ENCODE results near the gene NACA. TPM values are rescaled to one million over a fixed set of nuclear protein-coding genes. Genes with fewer than 3 reads are reported as not detected.
"Not testable (repeated sequence)": the region's sequence is repeated elsewhere in the genome, so short reads cannot be mapped to it uniquely, and the experiment has no call there.

NACA gene
- total and polyA plus RNA-seq, 2 experiments from 2014 or later: 672 to 762 TPM

GRCh38 chr12:56760460-56760859, 35.4 kb upstream of the NACA start:
- Histone ChIP-seq H3K4me2 (ENCODE audit: unreplicated experiment) (no peak overlapping the region), H3K9me2 (ENCODE audit: insufficient read depth) (no peaks in the 10 kb centered on the region), H3K4me1 (ENCODE audit: insufficient read depth) (no peaks in the 10 kb centered on the region), H3K9ac (no peak overlapping the region), H3K79me2 (ENCODE audit: insufficient read depth) (no peaks in the 10 kb centered on the region), H4K20me1 (ENCODE audit: insufficient read depth) (no peaks in the 10 kb centered on the region), H3K36me3 (ENCODE audit: low read depth) (no peaks in the 10 kb centered on the region), H3K9me3 (ENCODE audit: low read depth) (no peaks in the 10 kb centered on the region), H3K27ac (no peak overlapping the region), H3K4me3 (no peak overlapping the region), H3K27me3 (replicated peaks; ENCODE audit: insufficient read depth) (no peaks in the 10 kb centered on the region), H2AFZ (no peak overlapping the region), H3F3A (ENCODE audit: insufficient read depth) (no peaks in the 10 kb centered on the region)
- no peak for TF ChIP-seq EZH2 (IDR thresholded peaks at IDR 0.05; ENCODE audit: insufficient read depth, poor library complexity, severe bottlenecking)
- no peak for TF ChIP-seq EZH2phosphoT487 (IDR thresholded peaks at IDR 0.05; ENCODE audit: insufficient read depth, low read depth)
- no peak for DNase-seq
- in situ Hi-C loops (cut with MboI): no loop called here
- WGBS, 2 experiments (ENCODE audit: low coverage in 1 of 2, low lambda C conversion rate in 2 of 2, missing lambda C conversion rate in 2 of 2): 74 to 75% methylated on average over 7 of the region's 7 CpGs

- Histone ChIP-seq H3K36me3 (ENCODE audit: low read depth) (no peaks in the 10 kb centered on the region), H3K79me2 (ENCODE audit: insufficient read depth) (no peaks in the 10 kb centered on the region), H3K4me3 (no peak overlapping the region), H3K9me2 (ENCODE audit: insufficient read depth) (no peaks in the 10 kb centered on the region), H2AFZ (no peak overlapping the region), H4K20me1 (ENCODE audit: insufficient read depth) (no peaks in the 10 kb centered on the region), H3K9ac (no peak overlapping the region), H3K9me3 (ENCODE audit: low read depth) (no peaks in the 10 kb centered on the region), H3K4me2 (ENCODE audit: unreplicated experiment) (no peak overlapping the region), H3K27ac (no peak overlapping the region), H3K27me3 (replicated peaks; ENCODE audit: insufficient read depth) (no peaks in the 10 kb centered on the region), H3F3A (ENCODE audit: insufficient read depth) (no peaks in the 10 kb centered on the region), H3K4me1 (ENCODE audit: insufficient read depth) (no peaks in the 10 kb centered on the region)
- peak; percentile 4 for DNase-seq
- in situ Hi-C loops (cut with MboI): loop anchor here (5.0 kb wide), 1 partner anchor 228 kb away; no protein-coding TSS in a partner anchor
- TF ChIP-seq EZH2phosphoT487 (IDR thresholded peaks at IDR 0.05; ENCODE audit: insufficient read depth, low read depth) (no peak), EZH2 (IDR thresholded peaks at IDR 0.05; ENCODE audit: insufficient read depth, poor library complexity, severe bottlenecking) (no peak)
- 78 to 80% methylated on average over 6 of the region's 6 CpGs for WGBS, 2 experiments (ENCODE audit: low coverage in 1 of 2, low lambda C conversion rate in 2 of 2, missing lambda C conversion rate in 2 of 2)
These were observed 34.3 kb upstream of the NACA start for GRCh38 chr12:56759263-56759908.

GRCh38 chr12:56758728-56759262, 33.7 kb upstream of the NACA start:
- Histone ChIP-seq H3K27me3 (replicated peaks; ENCODE audit: insufficient read depth) (no peaks in the 10 kb centered on the region), H3K9me3 (ENCODE audit: low read depth) (no peaks in the 10 kb centered on the region), H4K20me1 (ENCODE audit: insufficient read depth) (no peaks in the 10 kb centered on the region), H3K9me2 (ENCODE audit: insufficient read depth) (no peaks in the 10 kb centered on the region), H3F3A (ENCODE audit: insufficient read depth) (no peaks in the 10 kb centered on the region), H3K36me3 (ENCODE audit: low read depth) (no peaks in the 10 kb centered on the region), H3K9ac (no peak overlapping the region), H3K4me3 (no peak overlapping the region), H2AFZ (no peak overlapping the region), H3K79me2 (ENCODE audit: insufficient read depth) (no peaks in the 10 kb centered on the region), H3K4me2 (ENCODE audit: unreplicated experiment) (no peak overlapping the region), H3K4me1 (ENCODE audit: insufficient read depth) (no peaks in the 10 kb centered on the region), H3K27ac (no peak overlapping the region)
- WGBS, 2 experiments (ENCODE audit: low coverage in 1 of 2, low lambda C conversion rate in 2 of 2, missing lambda C conversion rate in 2 of 2): 78 to 85% methylated on average over 3 of the region's 3 CpGs
- no peak for TF ChIP-seq EZH2phosphoT487 (IDR thresholded peaks at IDR 0.05; ENCODE audit: insufficient read depth, low read depth)
- TF ChIP-seq EZH2 (IDR thresholded peaks at IDR 0.05; ENCODE audit: insufficient read depth, poor library complexity, severe bottlenecking): no peak
- in situ Hi-C loops (cut with MboI): loop anchor here (5.0 kb wide), 1 partner anchor 229 kb away; no protein-coding TSS in a partner anchor
- DNase-seq: no peak

- H3K9ac ChIP-seq; H2AFZ ChIP-seq; H3K9me3 ChIP-seq (ENCODE audit: low read depth); H3K4me1 ChIP-seq (ENCODE audit: insufficient read depth); H3K4me2 ChIP-seq (ENCODE audit: unreplicated experiment); DNase-seq; H4K20me1 ChIP-seq (ENCODE audit: insufficient read depth); H3K9me2 ChIP-seq (ENCODE audit: insufficient read depth); H3K27ac ChIP-seq; H3K4me3 ChIP-seq; H3K79me2 ChIP-seq (ENCODE audit: insufficient read depth); H3K36me3 ChIP-seq (ENCODE audit: low read depth); H3K27me3 ChIP-seq (replicated peaks; ENCODE audit: insufficient read depth); H3F3A ChIP-seq (ENCODE audit: insufficient read depth): not testable (repeated sequence)
- in situ Hi-C loops (cut with MboI): loop anchor here (5.0 kb wide), 1 partner anchor 229 kb away; no protein-coding TSS in a partner anchor
- WGBS, 2 experiments (ENCODE audit: low coverage in 1 of 2, low lambda C conversion rate in 2 of 2, missing lambda C conversion rate in 2 of 2): 94 to 96% methylated on average over 1 of the region's 1 CpG
These were observed 32.9 kb upstream of the NACA start for GRCh38 chr12:56757971-56758370.

Measured in GM23248 (cell line).